ENCODE results near the gene SAP30BP. TPM values are rescaled to one million over a fixed set of nuclear protein-coding genes. Genes with fewer than 3 reads are reported as not detected.

Gene SAP30BP
- total and polyA plus RNA-seq, 2 of the 13 experiments (the other 11 are each of a cell fraction or from before 2014, with no cell fraction given) = 67.7 to 99.4 TPM

GRCh38 chr17:75633486-75634375, 33.4 kb upstream of the SAP30BP start (continued):
- TF ChIP-seq USF2 (IDR thresholded peaks at IDR 0.05; ENCODE audit: low read depth, low read length) (no peak), USF2 (CRISPR knock-in tag; IDR thresholded peaks at IDR 0.05; ENCODE audit: borderline replicate concordance) (no peak), MXI1 (IDR thresholded peaks at IDR 0.05; ENCODE audit: borderline replicate concordance, low read depth, low read length) (peak; percentile 78; the same call in 2 of the 3 replicates), MIXL1 (CRISPR knock-in tag; IDR thresholded peaks at IDR 0.05) (peak; percentile 62; the same call in 1 of the 2 replicates), HDAC2 (CRISPR knock-in tag; IDR thresholded peaks at IDR 0.05) (no peak), TERF1 (CRISPR knock-in tag; IDR thresholded peaks at IDR 0.05) (no peak), CEBPB (IDR thresholded peaks at IDR 0.05; ENCODE audit: borderline replicate concordance, low read depth, low read length) (no peak), MYPOP (CRISPR knock-in tag; IDR thresholded peaks at IDR 0.05) (no peak), HIC2 (CRISPR knock-in tag; IDR thresholded peaks at IDR 0.05; ENCODE audit: low read depth) (no peak), TGIF2 (CRISPR knock-in tag; IDR thresholded peaks at IDR 0.05) (peak; percentile 100), HNF4A (CRISPR knock-in tag; IDR thresholded peaks at IDR 0.05) (0 out of 2 replicates have a peak, but pooled peaks have one; percentile 21), SNAI1 (CRISPR knock-in tag; IDR thresholded peaks at IDR 0.05; ENCODE audit: borderline replicate concordance) (0 out of 2 replicates have a peak, but pooled peaks have one; percentile 24), SATB2 (CRISPR knock-in tag; IDR thresholded peaks at IDR 0.05) (no peak), MLXIP (CRISPR knock-in tag; IDR thresholded peaks at IDR 0.05; ENCODE audit: borderline replicate concordance) (no peak), ZNF776 (CRISPR knock-in tag; IDR thresholded peaks at IDR 0.05) (no peak), ZNF577 (CRISPR knock-in tag; IDR thresholded peaks at IDR 0.05; ENCODE audit: borderline replicate concordance, low read depth) (no peak), TFDP2 (CRISPR knock-in tag; IDR thresholded peaks at IDR 0.05) (no peak)
